PC-3 (cell line): Measurements from ENCODE around the gene ILDR2. TPM values are rescaled to one million over a fixed set of nuclear protein-coding genes. Genes with fewer than 3 reads are reported as not detected.

ENCODE experiments used
- ATAC-seq: fragments of 200-7000 bp; cut with Tn5 transposase; 2 replicates; pipeline ENCODE4 v1.9.1; 2020; ENCODE audit warnings: mild to moderate bottlenecking, moderate library complexity
- BruUV-seq: library from RNA; stranded (reverse); fragments of 400-500 nt; replicated peaks from 2 replicates; lab custom pipeline; 2021; lab: Mats Ljungman, UMichigan
- CTCF ChIA-PET: fragments of 300-600 bp; sonication (Branson Sonifier 250); formaldehyde crosslinking; loops from one replicate; lab custom pipeline; 2022; ENCODE audit warnings: antibody characterized with exemption; lab: Charles Lee
- POLR2A ChIA-PET: fragments of 300-600 bp; sonication (Branson Sonifier 250); formaldehyde crosslinking; loops from one replicate; lab custom pipeline; 2022; ENCODE audit warnings: antibody characterized with exemption; ENCODE audit not compliant: unreplicated experiment; lab: Charles Lee
- DNase-seq: peaks from one replicate; pipeline ENCODE4 v3.0.0-alpha.2; 2015
- H2AFZ ChIP-seq: fragments of 300-600 bp; sonication (generic); 2 replicates; pipeline ENCODE4 v1.6.0; 2016; ENCODE audit warnings: antibody characterized with exemption, low read length
- H3F3A ChIP-seq: fragments of 300-600 bp; sonication (generic); one replicate; pipeline ENCODE4 v1.6.0; 2017; ENCODE audit warnings: antibody characterized with exemption, low read length, control low read depth, mild to moderate bottlenecking; ENCODE audit not compliant: unreplicated experiment
- H3K27ac ChIP-seq: fragments of 300-600 bp; sonication (generic); 2 replicates; pipeline ENCODE4 v1.5.1; 2016; ENCODE audit warnings: mild to moderate bottlenecking, low read length
- H3K27me3 ChIP-seq: fragments of 300-600 bp; sonication (generic); 2 replicates; pipeline ENCODE4 v1.6.1; 2016; ENCODE audit warnings: low read length, mixed read lengths
- H3K36me3 ChIP-seq: fragments of 300-600 bp; sonication (generic); 2 replicates; pipeline ENCODE4 v1.6.1; 2016; ENCODE audit warnings: low read depth, mixed run types, low read length, mixed read lengths
- H3K4me1 ChIP-seq: fragments of 300-600 bp; sonication (generic); 2 replicates; pipeline ENCODE4 v1.5.1; 2016; ENCODE audit warnings: low read length; ENCODE audit not compliant: insufficient read depth
- H3K4me2 ChIP-seq: fragments of 300-600 bp; sonication (generic); 2 replicates; pipeline ENCODE4 v1.6.0; 2016; ENCODE audit warnings: low read length
- H3K4me3 ChIP-seq: fragments of 300-600 bp; sonication (generic); 2 replicates; pipeline ENCODE4 v1.5.1; 2016; ENCODE audit warnings: mild to moderate bottlenecking, low read length, mixed read lengths
- H3K79me2 ChIP-seq: fragments of 300-600 bp; sonication (generic); 2 replicates; pipeline ENCODE4 v1.6.1; 2017; ENCODE audit warnings: low read length, mixed read lengths
- H3K9ac ChIP-seq: fragments of 300-600 bp; sonication (generic); 2 replicates; pipeline ENCODE4 v1.6.0; 2016; ENCODE audit warnings: mild to moderate bottlenecking, low read length
- H3K9me2 ChIP-seq: fragments of 300-600 bp; sonication (generic); replicated peaks from 2 replicates; pipeline ENCODE4 v1.6.1; 2016; ENCODE audit warnings: mixed run types, low read length, mixed read lengths
- H3K9me3 ChIP-seq: fragments of 300-600 bp; sonication (generic); 2 replicates; pipeline ENCODE4 v1.6.1; 2016; ENCODE audit warnings: low read length, mixed read lengths
- H4K20me1 ChIP-seq: fragments of 300-600 bp; sonication (generic); 2 replicates; pipeline ENCODE4 v1.6.1; 2016; ENCODE audit warnings: low read length, mixed read lengths
- EZH2 ChIP-seq: fragments of 300-600 bp; sonication (generic); IDR thresholded peaks from one replicate; pipeline ENCODE4 v1.6.1; 2017; ENCODE audit warnings: antibody characterized with exemption, mild to moderate bottlenecking, low read length; ENCODE audit not compliant: unreplicated experiment
- EZH2phosphoT487 ChIP-seq: fragments of 300-600 bp; sonication (generic); IDR thresholded peaks from 2 replicates; pipeline ENCODE4 v1.6.1; 2018; ENCODE audit warnings: mild to moderate bottlenecking, antibody characterized with exemption, low read length, borderline replicate concordance
- intact Hi-C: fragments of 100-400 bp; cut with micrococcal nuclease; formaldehyde crosslinking; loops from 2 replicates; pipeline ENCODE4 v1.9.0; 2023
- total RNA-seq: library from RNA; depleted of rRNA; stranded (reverse); fragments of >200 nt; gene quantifications from 2 replicates; pipeline ENCODE4 v1.2.3, GENCODE V29; 2014
- TF ChIP-seq, protein P1 (sequence below): fragments of 300-600 bp; sonication (generic); conservative IDR thresholded peaks from 2 replicates; pipeline ENCODE4 v1.5.1; 2017; ENCODE audit warnings: antibody characterized with exemption, low read depth, mild to moderate bottlenecking, low read length

Gene ILDR2
- total RNA-seq, 1 experiment from 2014 or later = not detected

DNA sequence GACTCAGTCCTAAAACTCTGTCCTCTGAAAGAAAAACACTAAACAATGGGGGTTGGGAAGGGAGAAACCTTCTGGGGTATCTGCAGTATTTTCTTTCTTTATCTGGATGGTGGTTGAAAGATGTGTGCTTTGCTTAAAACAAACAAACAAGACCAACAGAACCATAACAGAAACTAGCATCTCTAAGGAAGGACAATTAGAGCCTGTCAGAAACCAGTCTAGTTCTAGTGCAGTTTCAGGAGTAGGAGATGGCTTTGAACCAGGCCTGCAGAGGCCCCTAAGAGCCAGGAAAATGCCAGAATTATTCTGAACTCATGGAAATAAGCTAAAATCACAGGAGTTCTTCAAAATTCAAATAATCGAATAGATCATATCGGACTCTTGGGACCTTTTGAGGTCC is 18.5 kb downstream of the ILDR2 start:
- no peaks in the 10 kb centered on the region for H3K36me3 ChIP-seq
- H3K79me2 ChIP-seq = no peaks in the 10 kb centered on the region
- ChIA-PET CTCF (no interaction called here), POLR2A (no interaction called here)
- no peak overlapping the region for H3K9ac ChIP-seq
- no peaks in the 10 kb centered on the region for H3K9me2 ChIP-seq
- BruUV-seq = no TSS peak
- no peak overlapping the region for H2AFZ ChIP-seq
- no peaks in the 10 kb centered on the region for H3K9me3 ChIP-seq
- ATAC-seq (no peak), DNase-seq (no peak)
- H3F3A ChIP-seq = no peaks in the 10 kb centered on the region
- H3K4me1 ChIP-seq = peaks cover 10% of the 10 kb centered on the region
- TF ChIP-seq EZH2 (no peak), EZH2phosphoT487 (no peak)
- TF ChIP-seq, protein P1, sequence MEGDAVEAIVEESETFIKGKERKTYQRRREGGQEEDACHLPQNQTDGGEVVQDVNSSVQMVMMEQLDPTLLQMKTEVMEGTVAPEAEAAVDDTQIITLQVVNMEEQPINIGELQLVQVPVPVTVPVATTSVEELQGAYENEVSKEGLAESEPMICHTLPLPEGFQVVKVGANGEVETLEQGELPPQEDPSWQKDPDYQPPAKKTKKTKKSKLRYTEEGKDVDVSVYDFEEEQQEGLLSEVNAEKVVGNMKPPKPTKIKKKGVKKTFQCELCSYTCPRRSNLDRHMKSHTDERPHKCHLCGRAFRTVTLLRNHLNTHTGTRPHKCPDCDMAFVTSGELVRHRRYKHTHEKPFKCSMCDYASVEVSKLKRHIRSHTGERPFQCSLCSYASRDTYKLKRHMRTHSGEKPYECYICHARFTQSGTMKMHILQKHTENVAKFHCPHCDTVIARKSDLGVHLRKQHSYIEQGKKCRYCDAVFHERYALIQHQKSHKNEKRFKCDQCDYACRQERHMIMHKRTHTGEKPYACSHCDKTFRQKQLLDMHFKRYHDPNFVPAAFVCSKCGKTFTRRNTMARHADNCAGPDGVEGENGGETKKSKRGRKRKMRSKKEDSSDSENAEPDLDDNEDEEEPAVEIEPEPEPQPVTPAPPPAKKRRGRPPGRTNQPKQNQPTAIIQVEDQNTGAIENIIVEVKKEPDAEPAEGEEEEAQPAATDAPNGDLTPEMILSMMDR = no peak
- intact Hi-C loops = no loop called here
- no peak overlapping the region for H3K4me2 ChIP-seq
- H3K27ac ChIP-seq = no peak overlapping the region
- H4K20me1 ChIP-seq = no peaks in the 10 kb centered on the region
- H3K4me3 ChIP-seq = no peak overlapping the region
- H3K27me3 ChIP-seq = peaks cover 53% of the 10 kb centered on the region

DNA sequence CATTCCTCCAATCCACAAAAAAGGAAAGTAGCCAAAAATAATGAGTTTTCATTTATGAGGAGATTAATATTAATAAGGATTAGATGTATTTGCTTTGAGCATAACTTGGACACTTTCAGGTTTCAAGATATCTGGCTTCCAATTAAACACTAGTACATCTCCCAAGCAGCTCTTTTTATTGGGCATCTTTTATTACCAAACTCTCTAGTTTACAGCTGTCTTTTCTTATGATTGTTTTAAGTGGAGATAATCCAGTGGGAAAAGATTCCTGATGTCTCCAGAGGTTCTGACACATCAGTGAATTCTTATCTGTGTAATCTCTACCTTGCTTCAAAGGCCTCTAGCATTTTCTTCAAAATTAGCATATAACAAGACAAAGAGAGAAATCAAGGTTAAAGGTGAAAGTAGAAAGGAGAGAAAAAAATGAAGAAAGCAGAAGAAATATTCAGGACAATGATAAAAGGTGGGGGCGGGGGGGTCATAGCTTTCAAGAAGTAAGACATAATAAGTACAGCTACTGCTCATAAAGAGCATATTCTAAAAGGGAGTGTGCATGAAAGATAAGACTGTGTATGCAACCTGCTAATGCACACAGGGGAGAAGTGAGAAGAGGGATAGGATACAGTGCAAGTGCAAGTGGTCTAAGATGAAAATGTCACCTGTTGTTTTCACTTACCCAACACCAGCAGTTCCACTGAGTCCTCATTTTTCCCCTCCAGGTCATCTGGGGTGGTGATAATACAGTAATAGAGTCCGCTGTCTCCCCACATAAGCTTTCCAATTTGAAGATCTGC is 19.1 kb downstream of the ILDR2 start:
- H3K4me1 ChIP-seq = peaks cover 13% of the 10 kb centered on the region
- no peaks in the 10 kb centered on the region for H3K9me2 ChIP-seq
- no peak for DNase-seq
- H3K9me3 ChIP-seq = no peaks in the 10 kb centered on the region
- H3K79me2 ChIP-seq = no peaks in the 10 kb centered on the region
- no peak overlapping the region for H3K4me3 ChIP-seq
- BruUV-seq = no TSS peak
- CTCF ChIA-PET = no interaction called here
- no peaks in the 10 kb centered on the region for H3F3A ChIP-seq
- no peaks in the 10 kb centered on the region for H3K36me3 ChIP-seq
- H3K27me3 ChIP-seq = peaks cover 49% of the 10 kb centered on the region; the same call in 1 of the 2 replicates
- ATAC-seq = no peak
- TF ChIP-seq EZH2phosphoT487 (no peak), EZH2 (no peak)
- TF ChIP-seq, protein P1 = no peak
- no peaks in the 10 kb centered on the region for H4K20me1 ChIP-seq
- H3K27ac ChIP-seq = no peak overlapping the region
- no peak overlapping the region for H3K4me2 ChIP-seq
- H3K9ac ChIP-seq = no peak overlapping the region
- H2AFZ ChIP-seq = no peak overlapping the region
- POLR2A ChIA-PET = no interaction called here
- intact Hi-C loops = no loop called here

DNA sequence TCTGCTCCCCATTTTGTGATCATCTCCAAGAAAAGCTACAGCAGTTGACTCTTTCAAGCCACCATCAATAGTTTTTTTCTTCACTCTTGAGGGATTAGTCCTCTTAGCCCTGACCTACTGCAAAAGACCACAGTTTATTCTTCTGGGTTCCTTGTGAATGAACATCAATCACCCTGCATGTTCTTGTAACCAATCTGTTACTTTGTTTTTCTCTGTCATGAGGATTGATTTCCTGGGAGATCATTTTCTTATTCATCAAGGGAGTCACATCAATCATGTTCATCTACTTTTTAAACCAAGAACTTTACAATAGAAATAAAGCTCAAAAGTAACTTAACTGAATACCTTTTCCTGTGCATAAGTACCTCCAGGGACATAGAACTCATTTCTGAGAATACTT is 21.8 kb downstream of the ILDR2 start:
- intact Hi-C loops = no loop called here
- Histone ChIP-seq H3K4me2 (no peak overlapping the region), H3K27ac (no peak overlapping the region), H2AFZ (no peak overlapping the region), H3K4me3 (no peak overlapping the region), H3F3A (no peaks in the 10 kb centered on the region), H3K4me1 (peaks cover 13% of the 10 kb centered on the region), H4K20me1 (no peaks in the 10 kb centered on the region), H3K9me2 (no peaks in the 10 kb centered on the region), H3K9me3 (no peaks in the 10 kb centered on the region), H3K79me2 (no peaks in the 10 kb centered on the region), H3K9ac (no peak overlapping the region), H3K27me3 (peaks cover 51% of the 10 kb centered on the region), H3K36me3 (no peaks in the 10 kb centered on the region)
- TF ChIP-seq EZH2phosphoT487 (no peak), EZH2 (no peak)
- TF ChIP-seq, protein P1 = no peak
- no peak for ATAC-seq
- no TSS peak for BruUV-seq
- CTCF ChIA-PET = no interaction called here
- POLR2A ChIA-PET = no interaction called here
- DNase-seq = no peak
